GM12892 (cell line): ENCODE data around the gene KIAA1671.

Experiments
- POLR2A ChIP-seq: IDR thresholded peaks from 2 replicates; pipeline ENCODE4 v1.6.1; 2011; ENCODE audit warnings: low read depth, low read length, control low read depth
- POLR2AphosphoS5 ChIP-seq: IDR thresholded peaks from 2 replicates; pipeline ENCODE4 v1.6.1; 2011; ENCODE audit warnings: low read depth, low read length, control low read depth
- TAF1 ChIP-seq: IDR thresholded peaks from 2 replicates; pipeline ENCODE4 v1.6.1; 2011; ENCODE audit warnings: low read depth, mild to moderate bottlenecking, control low read depth, low read length, borderline replicate concordance

GRCh38 chr22:24925586-24926427 is 26.7 kb upstream of the KIAA1671 start:
- TF ChIP-seq POLR2A: no peak
- no peak for TF ChIP-seq TAF1
- no peak for TF ChIP-seq POLR2AphosphoS5
